Rectal smooth muscle tissue (tissue), 1 donor: Measurements from ENCODE around the gene SLC7A8.

ENCODE experiments used
- H3K27ac ChIP-seq: one replicate; pipeline ENCODE4 v1.7.0; 2013; ENCODE audit warnings: low read depth, low read length, inconsistent platforms
- H3K27me3 ChIP-seq: one replicate; pipeline ENCODE4 v1.7.0; 2013; ENCODE audit warnings: low read length; ENCODE audit not compliant: control insufficient read depth, insufficient read depth
- H3K36me3 ChIP-seq: one replicate; pipeline ENCODE4 v1.7.0; 2013; ENCODE audit warnings: low read length; ENCODE audit not compliant: control insufficient read depth, insufficient read depth
- H3K4me1 ChIP-seq: one replicate; pipeline ENCODE4 v1.7.0; 2013; ENCODE audit warnings: low read length; ENCODE audit not compliant: control insufficient read depth, insufficient read depth
- H3K4me3 ChIP-seq: one replicate; pipeline ENCODE4 v1.7.0; 2013; ENCODE audit warnings: low read length
- H3K9ac ChIP-seq: one replicate; pipeline ENCODE4 v1.7.0; 2013; ENCODE audit warnings: low read length

SLC7A8 gene

GRCh38 chr14:23132970-23133369 is 50.5 kb downstream of the SLC7A8 start:
- H3K4me3 ChIP-seq = no peak overlapping the region
- no peaks in the 10 kb centered on the region for H3K27me3 ChIP-seq
- H3K27ac ChIP-seq = no peak overlapping the region
- H3K4me1 ChIP-seq = no peaks in the 10 kb centered on the region
- peaks cover 2% of the 10 kb centered on the region for H3K36me3 ChIP-seq
- no peak overlapping the region for H3K9ac ChIP-seq

DNA sequence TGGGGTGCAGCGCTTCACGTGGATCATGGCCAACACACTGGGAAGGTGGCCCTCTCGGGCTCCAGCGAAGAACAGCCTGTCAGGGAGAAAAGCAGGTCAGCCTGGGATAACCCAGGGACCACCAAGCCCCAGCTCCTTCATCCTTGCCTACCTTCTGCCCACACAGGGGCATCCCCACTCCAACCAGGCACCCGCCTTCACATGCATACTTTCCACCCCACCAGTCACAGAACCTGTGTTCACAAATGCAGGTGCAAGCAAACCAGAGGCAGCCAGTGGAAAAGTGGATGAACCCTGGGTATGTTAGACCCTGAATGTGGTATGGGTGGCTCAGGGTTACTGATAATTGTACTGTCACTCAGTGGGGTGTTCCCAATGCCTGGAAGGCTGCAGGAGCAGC is 52.0 kb downstream of the SLC7A8 start:
- Histone ChIP-seq H3K36me3 (peaks cover 2% of the 10 kb centered on the region), H3K27me3 (no peaks in the 10 kb centered on the region)

GRCh38 chr14:23130871-23131270 is 52.6 kb downstream of the SLC7A8 start:
- Histone ChIP-seq H3K4me3 (no peak overlapping the region), H3K36me3 (peaks cover 2% of the 10 kb centered on the region), H3K4me1 (no peaks in the 10 kb centered on the region), H3K27me3 (no peaks in the 10 kb centered on the region), H3K27ac (no peak overlapping the region), H3K9ac (no peak overlapping the region)

More for the DNA sequence above, 52.0 kb downstream of the SLC7A8 start:
- no peak overlapping the region for H3K27ac ChIP-seq
- H3K4me1 ChIP-seq = no peaks in the 10 kb centered on the region
- no peak overlapping the region for H3K4me3 ChIP-seq
- H3K9ac ChIP-seq = no peak overlapping the region

- H3K9ac ChIP-seq = no peak overlapping the region
- no peak overlapping the region for H3K27ac ChIP-seq
- H3K27me3 ChIP-seq = no peaks in the 10 kb centered on the region
- H3K36me3 ChIP-seq = peaks cover 2% of the 10 kb centered on the region
- H3K4me3 ChIP-seq = no peak overlapping the region
- H3K4me1 ChIP-seq = no peaks in the 10 kb centered on the region
These were observed 53.6 kb downstream of the SLC7A8 start for GRCh38 chr14:23129759-23130316.

DNA sequence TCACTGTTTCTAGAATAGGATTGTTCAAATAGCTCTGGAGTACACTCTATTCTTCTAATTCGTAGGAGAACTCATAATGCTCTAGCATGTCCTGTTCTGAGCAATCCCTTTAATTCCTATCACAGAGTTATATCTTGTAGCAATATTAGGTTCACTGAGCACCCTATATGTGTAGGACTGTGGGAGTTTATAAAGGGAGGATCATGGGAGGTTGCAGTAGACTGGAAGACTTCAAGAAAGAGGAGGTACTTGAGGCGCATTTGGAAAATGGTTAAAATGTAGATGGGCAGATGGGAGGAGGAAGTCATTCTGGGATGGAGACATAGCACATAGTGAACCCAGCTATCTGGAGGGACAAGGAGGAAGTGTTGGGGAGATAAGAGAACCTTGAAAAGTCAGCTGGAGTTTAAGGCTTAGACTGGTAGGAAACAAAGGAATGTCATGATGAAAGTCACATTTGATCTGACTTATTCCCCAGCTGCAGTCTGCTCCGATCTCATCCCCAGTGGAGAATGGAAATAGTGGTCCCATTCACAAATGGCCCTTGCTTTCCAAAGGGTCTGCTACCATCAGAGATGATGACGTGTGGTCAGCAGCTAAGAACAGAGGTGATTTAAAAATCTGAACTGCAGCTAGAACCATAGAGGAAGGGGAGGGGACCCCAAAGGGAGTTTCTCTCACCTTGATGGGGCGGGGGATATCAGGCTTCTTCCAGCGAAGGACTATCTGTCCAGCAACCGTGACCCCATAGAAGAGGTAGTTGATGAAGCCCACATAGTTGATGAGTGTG is 54.3 kb downstream of the SLC7A8 start:
- Histone ChIP-seq H3K4me3 (no peak overlapping the region), H3K27me3 (no peaks in the 10 kb centered on the region), H3K9ac (no peak overlapping the region), H3K36me3 (peaks cover 2% of the 10 kb centered on the region), H3K27ac (no peak overlapping the region), H3K4me1 (no peaks in the 10 kb centered on the region)

DNA sequence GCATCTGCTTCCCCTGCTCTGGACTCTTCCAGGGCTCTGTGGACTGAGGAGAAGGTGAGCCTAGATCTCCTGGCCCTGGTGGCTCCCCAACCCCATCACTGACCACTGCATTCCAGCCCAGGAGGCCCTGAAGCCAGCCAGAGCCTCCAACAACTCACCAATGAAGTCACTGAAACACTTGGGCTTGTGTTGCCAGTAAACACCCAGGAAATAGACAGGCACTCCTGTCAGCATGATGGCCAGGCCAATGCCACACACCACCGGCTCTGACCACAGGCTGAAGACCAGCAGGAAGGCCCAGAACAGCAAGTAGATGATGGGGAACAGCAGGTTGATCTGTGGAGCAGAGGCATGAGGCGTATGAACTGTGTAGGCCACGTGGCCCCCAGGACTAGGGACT is 55.6 kb downstream of the SLC7A8 start:
- no peaks in the 10 kb centered on the region for H3K27me3 ChIP-seq
- peaks cover 2% of the 10 kb centered on the region for H3K36me3 ChIP-seq
- H3K27ac ChIP-seq = no peak overlapping the region
- H3K4me3 ChIP-seq = no peak overlapping the region
- no peak overlapping the region for H3K9ac ChIP-seq
- H3K4me1 ChIP-seq = no peaks in the 10 kb centered on the region

DNA sequence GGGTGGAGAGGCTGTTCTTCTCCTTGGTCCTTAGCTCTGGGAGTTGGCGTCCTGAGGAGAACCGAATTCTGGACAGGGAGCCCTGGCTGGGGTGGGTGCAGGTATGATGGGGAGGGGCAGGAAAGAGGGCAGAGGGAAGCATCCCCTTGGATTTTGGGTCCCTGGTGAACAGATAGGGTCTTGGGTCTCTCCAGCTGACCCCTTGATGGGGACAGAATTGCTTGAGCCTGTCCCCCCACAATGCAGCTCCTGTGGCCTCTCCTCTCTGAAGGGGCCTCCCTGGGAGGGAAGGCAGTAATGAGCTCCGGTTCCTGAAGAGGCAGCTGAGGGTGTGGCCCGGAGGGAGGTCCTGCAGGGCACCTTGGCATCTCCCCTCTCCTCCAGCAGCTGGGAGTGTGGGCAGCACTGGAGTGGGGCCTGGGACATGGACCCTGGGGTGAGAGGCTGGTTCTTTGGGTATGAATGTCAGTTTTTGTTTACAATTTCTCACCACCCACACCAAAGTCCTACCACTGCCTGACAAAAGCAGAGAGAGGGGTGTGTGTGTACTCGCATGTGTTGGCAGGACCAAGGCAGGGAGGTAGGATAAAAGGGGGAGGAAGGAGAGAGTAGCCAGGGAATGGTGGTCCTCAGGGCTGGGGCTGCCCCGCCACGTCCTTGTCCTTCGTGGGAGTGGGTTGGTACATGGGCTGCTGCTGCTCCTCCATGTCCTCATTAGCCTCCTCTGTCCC is 56.7 kb downstream of the SLC7A8 start:
- H3K27ac ChIP-seq = no peak overlapping the region
- peaks cover under 1% of the 10 kb centered on the region for H3K4me1 ChIP-seq
- H3K4me3 ChIP-seq = no peak overlapping the region
- no peak overlapping the region for H3K9ac ChIP-seq
- peaks cover 2% of the 10 kb centered on the region for H3K36me3 ChIP-seq
- H3K27me3 ChIP-seq = no peaks in the 10 kb centered on the region

GRCh38 chr14:23125933-23126524 is 57.4 kb downstream of the SLC7A8 start:
- Histone ChIP-seq H3K9ac (no peak overlapping the region), H3K27ac (no peak overlapping the region), H3K4me1 (peaks cover 6% of the 10 kb centered on the region), H3K27me3 (no peaks in the 10 kb centered on the region), H3K4me3 (no peak overlapping the region), H3K36me3 (peaks cover 2% of the 10 kb centered on the region)

DNA sequence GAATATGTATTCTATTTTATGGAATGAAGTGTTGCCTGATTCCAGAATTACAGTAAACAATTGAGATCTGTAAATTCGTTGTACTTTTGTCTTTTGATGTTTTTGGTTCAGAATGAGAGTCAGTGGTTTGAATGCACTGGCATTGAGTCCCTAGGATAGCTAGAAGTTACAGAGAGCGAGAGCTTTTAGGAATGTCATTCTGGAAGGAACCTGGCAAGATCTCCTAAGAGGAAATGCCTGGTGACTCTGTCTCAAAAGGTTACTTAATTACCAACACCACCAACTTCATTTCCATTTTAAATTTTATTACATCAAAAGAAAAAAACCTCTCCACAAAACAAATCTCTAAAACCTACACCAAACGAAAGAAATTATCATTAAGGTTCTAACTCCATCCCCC is 58.4 kb downstream of the SLC7A8 start:
- no peak overlapping the region for H3K27ac ChIP-seq
- peaks cover 7% of the 10 kb centered on the region for H3K4me1 ChIP-seq

GRCh38 chr14:23124337-23124954 is 59.0 kb downstream of the SLC7A8 start:
- H3K27me3 ChIP-seq = no peaks in the 10 kb centered on the region
- H3K4me1 ChIP-seq = peaks cover 7% of the 10 kb centered on the region
- H3K27ac ChIP-seq = no peak overlapping the region
- no peak overlapping the region for H3K4me3 ChIP-seq
- H3K36me3 ChIP-seq = peaks cover under 1% of the 10 kb centered on the region
- H3K9ac ChIP-seq = no peak overlapping the region

More for the DNA sequence above, 58.4 kb downstream of the SLC7A8 start:
- Histone ChIP-seq H3K36me3 (peaks cover 2% of the 10 kb centered on the region), H3K27me3 (no peaks in the 10 kb centered on the region), H3K9ac (no peak overlapping the region), H3K4me3 (no peak overlapping the region)

DNA sequence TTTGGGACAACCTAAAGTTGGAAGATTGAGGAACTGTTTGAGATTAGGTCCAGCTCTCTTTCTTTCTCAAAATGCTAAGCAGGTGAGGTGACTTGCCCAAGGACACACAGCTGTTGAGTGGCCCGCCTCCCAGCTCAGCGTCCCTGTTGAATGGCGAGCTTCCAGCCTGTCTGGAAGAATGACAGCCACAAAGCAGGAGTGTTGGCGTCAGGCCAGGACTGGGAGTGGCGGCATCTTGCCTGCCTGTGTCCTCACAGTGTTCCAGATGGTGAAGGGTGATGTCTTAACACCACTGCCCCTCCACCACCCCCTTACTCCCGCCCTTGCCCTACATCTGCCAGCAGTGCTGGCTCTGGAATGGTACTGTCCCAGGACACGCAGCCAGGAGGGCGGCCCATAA is 60.0 kb downstream of the SLC7A8 start:
- no peaks in the 10 kb centered on the region for H3K36me3 ChIP-seq
- no peak overlapping the region for H3K27ac ChIP-seq
- H3K27me3 ChIP-seq = no peaks in the 10 kb centered on the region
- H3K4me3 ChIP-seq = no peak overlapping the region
- no peak overlapping the region for H3K9ac ChIP-seq
- peaks cover 7% of the 10 kb centered on the region for H3K4me1 ChIP-seq

DNA sequence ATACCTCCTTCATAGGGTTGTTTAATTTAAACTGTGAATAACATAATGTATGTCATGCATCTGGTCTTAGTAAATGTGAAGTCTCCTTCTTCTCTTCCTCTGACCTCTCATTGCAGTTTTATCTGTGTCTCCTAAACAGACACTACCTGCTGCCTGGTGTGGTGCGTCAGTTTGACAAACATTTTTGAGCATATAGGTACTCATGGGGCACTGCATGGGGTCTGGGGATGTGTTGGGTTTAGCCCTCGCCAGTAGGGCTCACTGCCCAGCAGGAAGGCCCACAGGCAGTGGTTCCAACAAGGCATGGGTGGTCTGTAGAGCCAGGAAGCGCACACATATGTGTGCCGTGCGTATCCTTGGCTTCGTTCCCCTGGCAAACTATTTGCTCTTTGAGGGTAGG is 61.4 kb downstream of the SLC7A8 start:
- Histone ChIP-seq H3K27ac (no peak overlapping the region), H3K4me3 (no peak overlapping the region), H3K4me1 (peaks cover 7% of the 10 kb centered on the region), H3K27me3 (no peaks in the 10 kb centered on the region), H3K9ac (no peak overlapping the region), H3K36me3 (no peaks in the 10 kb centered on the region)
